Keratinocyte (primary cell): ENCODE results near the gene CUBN. TPM values are rescaled to one million over a fixed set of nuclear protein-coding genes. Genes with fewer than 3 reads are reported as not detected.

Source experiments
- DNase-seq: peaks from one replicate; pipeline ENCODE4 v3.0.0-alpha.2; 2011; ENCODE audit warnings: low read depth, missing footprints, low spot score
- FAIRE-seq: peaks from 2 replicates; lab custom pipeline; 2011; peaks lifted over from hg19 to GRCh38; lab: Jason Lieb, UNC
- H2AFZ ChIP-seq: 2 replicates; pipeline ENCODE4 v1.6.0; 2012; ENCODE audit warnings: low read length, control low read depth, inconsistent platforms; ENCODE audit not compliant: control insufficient read depth
- H3K27ac ChIP-seq: 2 replicates; pipeline ENCODE4 v1.5.1; 2011; ENCODE audit warnings: low read length; ENCODE audit not compliant: control insufficient read depth, insufficient read depth
- H3K27me3 ChIP-seq: 3 replicates; pipeline ENCODE4 v1.6.0; 2011; ENCODE audit warnings: low read length; ENCODE audit not compliant: control insufficient read depth, insufficient read depth; ENCODE audit errors: extremely low read depth
- H3K36me3 ChIP-seq, 2 experiments: 2 replicates in 1 of 2; 3 replicates in 1 of 2; pipeline ENCODE4 v1.5.1; 2011; ENCODE audit warnings: low read length in 2 of 2, mild to moderate bottlenecking in 1 of 2; ENCODE audit not compliant: control insufficient read depth in 2 of 2, insufficient read depth in 2 of 2; ENCODE audit errors: extremely low read depth in 1 of 2
- H3K4me1 ChIP-seq: 3 replicates; pipeline ENCODE4 v1.5.1; 2011; ENCODE audit warnings: low read length; ENCODE audit not compliant: control insufficient read depth, insufficient read depth; ENCODE audit errors: extremely low read depth
- H3K4me2 ChIP-seq: 3 replicates; pipeline ENCODE4 v1.6.0; 2011; ENCODE audit warnings: low read depth, low read length; ENCODE audit not compliant: control insufficient read depth, insufficient read depth; ENCODE audit errors: extremely low read depth
- H3K4me3 ChIP-seq, 3 experiments: fragments of 200-600 bp in 1 of 3; sonication (generic) in 1 of 3; 2 replicates in 2 of 3; 3 replicates in 1 of 3; pipeline ENCODE4 v1.5.1; 2011 to 2016; ENCODE audit warnings: low read length in 3 of 3, mild to moderate bottlenecking in 3 of 3, control low read depth in 2 of 3, inconsistent platforms in 1 of 3, low read depth in 1 of 3, mixed read lengths in 1 of 3, mixed run types in 1 of 3, moderate library complexity in 1 of 3; ENCODE audit not compliant: control insufficient read depth in 2 of 3, insufficient read depth in 2 of 3; ENCODE audit errors: extremely low read depth in 1 of 3
- H3K79me2 ChIP-seq: 2 replicates; pipeline ENCODE4 v1.6.0; 2012; ENCODE audit warnings: low read length; ENCODE audit not compliant: control insufficient read depth, insufficient read depth
- H3K9ac ChIP-seq: 3 replicates; pipeline ENCODE4 v1.6.0; 2011; ENCODE audit warnings: low read length; ENCODE audit not compliant: control insufficient read depth, insufficient read depth; ENCODE audit errors: extremely low read depth
- H3K9me1 ChIP-seq: 3 replicates; pipeline ENCODE4 v1.6.0; 2011; ENCODE audit warnings: low read length; ENCODE audit not compliant: control insufficient read depth, insufficient read depth; ENCODE audit errors: extremely low read depth
- H3K9me3 ChIP-seq: 2 replicates; pipeline ENCODE4 v1.5.1; 2012; ENCODE audit warnings: low read depth, low read length; ENCODE audit not compliant: control insufficient read depth
- H4K20me1 ChIP-seq: 3 replicates; pipeline ENCODE4 v1.6.0; 2011; ENCODE audit warnings: low read length; ENCODE audit not compliant: control insufficient read depth, insufficient read depth; ENCODE audit errors: extremely low read depth
- CTCF ChIP-seq, 3 experiments: IDR thresholded peaks in 1 of 3; conservative IDR thresholded peaks in 1 of 3; optimal IDR thresholded peaks in 1 of 3; 2 replicates in 2 of 3; 3 replicates in 1 of 3; pipeline versions ENCODE3 to v1.5.1; 2011; ENCODE audit warnings: low read length in 3 of 3, mild to moderate bottlenecking in 3 of 3, moderate library complexity in 2 of 3, control low read depth in 1 of 3, inconsistent platforms in 1 of 3; ENCODE audit not compliant: insufficient read depth in 2 of 3; ENCODE audit errors: extremely low read depth in 1 of 3
- EZH2 ChIP-seq: IDR thresholded peaks from one replicate; pipeline ENCODE4 v1.6.1; 2012; ENCODE audit warnings: inconsistent platforms, mild to moderate bottlenecking, low read length, moderate library complexity
- dilution Hi-C: fragments of 300-500 bp; cut with MboI; formaldehyde crosslinking; loops from one replicate; pipeline ENCODE4 v1.7.0; 2020; ENCODE audit warnings: low sequenced_read_pairs; ENCODE audit not compliant: extremely low pct_ligation_motif_present
- polyA plus RNA-seq, 5 experiments: library from polyadenylated mRNA; depleted of rRNA in 3 of 5; stranded (reverse) in 3 of 5; stranded (forward) in 1 of 5; unstranded in 1 of 5; fragments of >200 nt; gene quantifications; 1 replicate in 1 of 5; 2 replicates in 3 of 5; 3 replicates in 1 of 5; pipeline versions ENCODE4 v1.2.1 to v1.2.3, GENCODE V29; 2011 to 2012; ENCODE audit warnings: missing spikeins in 2 of 5, low read depth in 1 of 5, low replicate concordance in 1 of 5

The CUBN gene
- polyA plus RNA-seq, 1 donor (not counting 4 experiments of a cell fraction or from before 2014, with no cell fraction given): 0.07 TPM

GRCh38 chr10:16944986-16945385, 184.6 kb downstream of the CUBN start:
- H3K36me3 ChIP-seq: no peaks in the 10 kb centered on the region
- no peaks in the 10 kb centered on the region for H3K9me1 ChIP-seq
- no peak overlapping the region for H3K27ac ChIP-seq
- DNase-seq: no peak
- H3K9me3 ChIP-seq: no peaks in the 10 kb centered on the region
- H4K20me1 ChIP-seq: no peaks in the 10 kb centered on the region
- no peak for TF ChIP-seq EZH2
- no peak for TF ChIP-seq CTCF (optimal IDR thresholded peaks at IDR 0.05 in 1 of 3, IDR thresholded peaks at IDR 0.05 in 1 of 3, conservative IDR thresholded peaks at IDR 0.05 in 1 of 3; ENCODE audit: extremely low read depth in 1 of 3, insufficient read depth in 2 of 3, low read length in 3 of 3)
- no peak for FAIRE-seq
- no peak overlapping the region for H3K4me2 ChIP-seq
- no peak overlapping the region for H3K9ac ChIP-seq
- H3K79me2 ChIP-seq: no peaks in the 10 kb centered on the region
- no peaks in the 10 kb centered on the region for H3K27me3 ChIP-seq
- no peaks in the 10 kb centered on the region for H3K4me1 ChIP-seq
- no peak overlapping the region for H3K4me3 ChIP-seq
- dilution Hi-C loops: no loop called here
- H2AFZ ChIP-seq: no peak overlapping the region

GRCh38 chr10:16944402-16944801, 185.2 kb downstream of the CUBN start:
- Histone ChIP-seq H4K20me1 (no peaks in the 10 kb centered on the region), H3K4me2 (no peak overlapping the region), H3K4me3 (no peak overlapping the region), H3K27me3 (no peaks in the 10 kb centered on the region), H3K9me1 (no peaks in the 10 kb centered on the region), H3K27ac (no peak overlapping the region), H3K4me1 (no peaks in the 10 kb centered on the region), H2AFZ (no peak overlapping the region), H3K79me2 (no peaks in the 10 kb centered on the region), H3K9ac (no peak overlapping the region), H3K36me3 (no peaks in the 10 kb centered on the region), H3K9me3 (no peaks in the 10 kb centered on the region)
- DNase-seq (no peak), FAIRE-seq (no peak)
- TF ChIP-seq CTCF (optimal IDR thresholded peaks at IDR 0.05 in 1 of 3, IDR thresholded peaks at IDR 0.05 in 1 of 3, conservative IDR thresholded peaks at IDR 0.05 in 1 of 3; ENCODE audit: extremely low read depth in 1 of 3, insufficient read depth in 2 of 3, low read length in 3 of 3) (no peak), EZH2 (no peak)
- dilution Hi-C loops: no loop called here
